ENCODE results near the gene BCCIP. TPM values are rescaled to one million over a fixed set of nuclear protein-coding genes. Genes with fewer than 3 reads are reported as not detected.

BCCIP gene
- polyA plus RNA-seq, 1 donor, result 54.3 TPM

Other genes with a start within 250 kb of the BCCIP start
- gene TEX36, start 140.4 kb upstream of the BCCIP start, polyA plus RNA-seq (ENCODE audit: insufficient read length), result not detected
- 17.4 TPM for gene EDRF1, start 103.8 kb upstream of the BCCIP start, polyA plus RNA-seq (ENCODE audit: insufficient read length)
- 0.27 TPM for gene MMP21, start 47.7 kb upstream of the BCCIP start, polyA plus RNA-seq (ENCODE audit: insufficient read length)
- gene UROS, start 288 bp upstream of the BCCIP start, polyA plus RNA-seq (ENCODE audit: insufficient read length), result 45.4 TPM
- gene DHX32, start 57.7 kb downstream of the BCCIP start, polyA plus RNA-seq (ENCODE audit: insufficient read length), result 19.1 TPM
- 0.56 TPM for gene FANK1, start 73.0 kb downstream of the BCCIP start, polyA plus RNA-seq (ENCODE audit: insufficient read length)

All from hindlimb muscle (tissue), 1 donor.